Prostate gland (tissue), 2 donors: ENCODE data around the gene RAB12.

Experiments used
- POLR2A ChIP-seq: fragments of 450-650 bp; IDR thresholded peaks from one replicate; pipeline ENCODE4 v1.6.1; 2016; ENCODE audit warnings: antibody characterized with exemption, mild to moderate bottlenecking
- POLR2AphosphoS5 ChIP-seq: sonication (generic); formaldehyde crosslinking; IDR thresholded peaks from one replicate; pipeline ENCODE4 v1.6.1; 2017; ENCODE audit warnings: antibody characterized with exemption
- TF ChIP-seq, protein P1 (sequence below), 4 experiments: fragments of 200-600 bp in 2 of 4; fragments of 450-650 bp in 2 of 4; sonication (generic) in 2 of 4; IDR thresholded peaks; 1 replicate in 3 of 4; 2 replicates in 1 of 4; pipeline ENCODE4 v1.5.1; 2016 to 2019; ENCODE audit warnings: antibody characterized with exemption in 4 of 4, mild to moderate bottlenecking in 2 of 4, moderate library complexity in 2 of 4

DNA sequence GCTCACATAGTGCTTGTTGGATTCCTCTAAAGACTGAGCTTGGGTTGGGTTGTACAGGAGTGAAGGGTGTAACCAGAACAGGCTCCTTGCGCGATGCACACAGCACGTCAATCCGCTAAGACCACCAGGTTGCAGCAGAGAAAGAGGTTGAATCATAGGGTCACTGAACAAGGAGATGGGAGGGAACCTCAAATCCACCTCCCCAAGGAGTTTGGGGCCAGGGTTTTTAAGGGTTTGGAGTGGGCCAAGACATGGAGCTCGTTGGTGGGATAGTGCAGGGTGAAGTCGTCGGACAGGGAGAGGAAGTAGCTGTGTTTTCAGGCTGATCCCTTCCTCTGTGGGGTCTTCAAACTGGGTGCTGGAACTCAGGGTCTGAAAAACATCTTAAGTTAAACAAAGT is 75.3 kb downstream of the RAB12 start:
- TF ChIP-seq, protein P1, sequence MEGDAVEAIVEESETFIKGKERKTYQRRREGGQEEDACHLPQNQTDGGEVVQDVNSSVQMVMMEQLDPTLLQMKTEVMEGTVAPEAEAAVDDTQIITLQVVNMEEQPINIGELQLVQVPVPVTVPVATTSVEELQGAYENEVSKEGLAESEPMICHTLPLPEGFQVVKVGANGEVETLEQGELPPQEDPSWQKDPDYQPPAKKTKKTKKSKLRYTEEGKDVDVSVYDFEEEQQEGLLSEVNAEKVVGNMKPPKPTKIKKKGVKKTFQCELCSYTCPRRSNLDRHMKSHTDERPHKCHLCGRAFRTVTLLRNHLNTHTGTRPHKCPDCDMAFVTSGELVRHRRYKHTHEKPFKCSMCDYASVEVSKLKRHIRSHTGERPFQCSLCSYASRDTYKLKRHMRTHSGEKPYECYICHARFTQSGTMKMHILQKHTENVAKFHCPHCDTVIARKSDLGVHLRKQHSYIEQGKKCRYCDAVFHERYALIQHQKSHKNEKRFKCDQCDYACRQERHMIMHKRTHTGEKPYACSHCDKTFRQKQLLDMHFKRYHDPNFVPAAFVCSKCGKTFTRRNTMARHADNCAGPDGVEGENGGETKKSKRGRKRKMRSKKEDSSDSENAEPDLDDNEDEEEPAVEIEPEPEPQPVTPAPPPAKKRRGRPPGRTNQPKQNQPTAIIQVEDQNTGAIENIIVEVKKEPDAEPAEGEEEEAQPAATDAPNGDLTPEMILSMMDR (IDR thresholded peaks at IDR 0.05) = no peak
- no peak for TF ChIP-seq POLR2A
- no peak for TF ChIP-seq POLR2AphosphoS5
